ENCODE results near the gene BCAT1. TPM values are rescaled to one million over a fixed set of nuclear protein-coding genes. Genes with fewer than 3 reads are reported as not detected.
A peak's percentile ranks its signal among the peaks of the same experiment; 100 is the strongest.

The BCAT1 gene
- 23.8 TPM for total RNA-seq

GRCh38 chr12:24948757-24949722 lies at the start of gene BCAT1:
BCAT1 (minus strand) TSS chr12:24949101; CDS start chr12:24948932, 169 bp downstream.
- peak; percentile 60 for DNase-seq

DNA sequence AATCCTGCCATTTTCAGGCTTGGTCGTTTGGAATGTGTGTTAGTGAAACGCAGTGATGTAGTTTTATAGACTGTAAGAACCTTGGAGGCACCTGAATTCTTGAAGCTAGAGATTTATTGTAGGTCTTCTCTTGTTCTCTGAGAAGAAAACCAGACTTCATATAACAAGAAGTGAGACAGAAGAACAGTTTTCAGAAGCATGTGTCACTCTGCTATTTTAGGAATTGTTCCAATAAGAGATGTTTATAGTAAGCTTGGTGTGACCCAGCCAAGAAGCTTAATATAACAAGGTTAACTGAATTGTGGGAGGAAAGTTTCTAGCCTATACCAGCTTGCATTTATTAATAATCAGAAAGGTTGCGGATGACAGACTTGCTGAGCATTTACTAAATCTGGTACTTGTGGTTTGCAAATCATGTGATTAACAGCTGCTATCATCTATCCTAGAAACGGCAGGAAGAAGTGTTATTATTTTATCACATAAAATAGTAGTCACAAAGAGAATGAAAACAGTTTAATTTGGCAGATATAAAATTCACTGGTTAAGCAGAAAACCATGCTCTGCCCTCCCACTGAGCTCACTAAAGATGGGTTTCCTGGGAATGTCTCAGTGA lies 49.2 kb upstream of the BCAT1 start:
- no peak for DNase-seq

DNA sequence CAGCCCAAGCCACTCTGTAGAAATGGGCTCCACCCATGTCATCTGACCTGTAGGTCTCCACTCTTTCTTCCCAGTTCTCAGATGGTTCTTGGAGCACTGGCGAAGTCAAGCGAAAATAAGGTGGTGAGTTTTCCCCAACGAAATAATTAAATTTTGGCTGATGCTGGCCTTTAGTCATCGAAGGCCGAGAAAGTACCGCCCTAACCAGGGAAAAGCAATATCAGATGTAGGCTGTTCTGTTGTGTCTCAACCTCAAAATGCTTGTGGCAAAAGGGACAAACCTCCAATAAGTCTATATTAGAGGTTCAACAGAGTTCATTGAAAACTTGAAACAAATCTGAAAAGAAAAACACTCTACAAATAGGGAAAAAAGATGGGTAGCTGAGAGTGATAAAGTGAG lies 48.6 kb upstream of the BCAT1 start:
- DNase-seq, result no peak

DNA sequence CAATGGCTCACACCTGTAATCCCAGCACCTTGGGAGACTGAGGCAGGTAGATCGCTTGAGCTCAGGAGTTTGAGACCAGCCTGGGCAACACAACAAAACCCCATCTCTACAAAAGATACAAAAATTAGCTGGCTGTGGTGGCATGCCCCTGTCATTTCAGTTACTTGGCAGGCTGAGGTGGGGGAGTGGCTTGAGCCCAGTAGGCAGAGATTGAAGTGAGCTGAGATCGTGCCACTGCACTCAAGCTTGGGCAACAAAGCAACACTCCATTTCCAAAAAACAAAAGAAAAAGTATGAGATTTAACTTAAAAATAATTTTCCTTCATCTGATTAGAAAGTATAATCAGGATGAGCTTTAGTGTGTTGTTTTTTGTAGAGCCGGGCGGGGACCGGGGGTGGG lies 47.9 kb upstream of the BCAT1 start:
- DNase-seq, result no peak

DNA sequence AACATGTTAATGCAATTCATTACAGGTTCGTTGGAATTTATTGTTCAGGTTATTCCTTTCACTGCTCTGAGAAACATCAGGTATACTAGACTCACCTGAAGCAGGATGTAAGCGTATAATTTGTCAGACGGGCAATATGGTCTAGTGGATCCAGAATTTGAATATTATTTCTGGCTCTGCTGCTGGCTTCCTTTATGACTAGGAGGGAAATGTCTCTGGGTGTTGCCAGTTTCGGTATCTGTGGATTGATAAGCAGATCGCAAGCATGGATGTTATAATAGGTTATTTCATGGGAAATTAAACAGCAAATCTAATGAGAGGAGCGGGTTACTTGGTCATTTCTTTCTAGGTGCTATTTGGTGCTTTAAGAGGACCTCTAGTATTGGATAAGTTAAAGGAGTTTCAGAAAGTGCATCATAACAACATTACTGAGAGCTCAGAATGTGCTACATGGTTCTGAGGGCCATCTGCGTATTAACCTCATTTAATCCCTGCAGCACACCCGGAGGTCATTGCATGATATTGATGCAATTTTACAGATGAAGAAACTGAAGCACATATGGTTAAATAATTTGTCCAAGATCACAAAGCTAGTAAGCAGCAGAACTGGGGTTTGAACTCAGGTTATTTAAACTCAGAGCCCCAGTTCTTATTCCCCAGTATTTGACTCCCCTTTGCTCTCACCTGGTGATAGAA lies 47.3 kb upstream of the BCAT1 start:
- no peak for DNase-seq

- DNase-seq, result no peak
Measured at GRCh38 chr12:24993793-24994192, 44.9 kb upstream of the BCAT1 start.

DNA sequence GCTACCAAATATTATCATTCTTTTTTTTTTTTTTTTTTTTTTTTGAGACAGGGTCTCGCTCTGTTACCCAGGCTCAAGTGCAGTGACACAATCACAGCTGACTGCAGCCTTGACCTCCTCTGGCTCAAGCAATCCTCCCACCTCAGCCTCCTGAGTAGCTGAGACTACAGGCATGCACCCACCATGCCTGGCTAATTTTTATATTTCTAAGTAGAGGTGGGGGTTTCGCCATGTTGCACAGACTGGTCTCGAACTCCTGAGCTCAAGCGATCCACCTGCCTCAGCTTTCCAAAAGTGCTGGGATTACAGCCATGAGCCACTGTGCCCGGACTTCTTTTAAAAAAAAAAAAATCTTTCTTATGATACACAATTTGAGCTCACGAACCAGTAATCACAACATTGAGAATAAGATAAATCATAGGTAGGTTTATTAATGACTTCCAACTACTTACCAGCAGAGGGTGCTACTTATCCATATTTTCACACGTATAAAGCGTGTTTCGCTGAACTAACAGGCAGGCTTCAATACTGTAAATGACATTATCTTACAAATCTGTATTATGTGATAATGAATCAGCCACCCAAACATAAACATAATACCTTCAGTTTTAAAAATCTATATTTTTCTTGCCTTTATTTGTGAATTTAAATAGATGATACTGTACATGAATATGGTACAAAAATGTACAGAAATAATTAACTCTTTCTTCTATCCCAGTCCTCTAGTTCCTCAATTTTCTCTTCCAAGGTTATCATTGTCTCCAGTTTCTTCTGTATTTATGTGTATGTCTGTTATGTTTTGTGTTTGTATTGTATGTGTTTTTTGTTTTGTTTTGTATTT lies 42.5 kb upstream of the BCAT1 start:
- peak; percentile 27 for DNase-seq

DNA sequence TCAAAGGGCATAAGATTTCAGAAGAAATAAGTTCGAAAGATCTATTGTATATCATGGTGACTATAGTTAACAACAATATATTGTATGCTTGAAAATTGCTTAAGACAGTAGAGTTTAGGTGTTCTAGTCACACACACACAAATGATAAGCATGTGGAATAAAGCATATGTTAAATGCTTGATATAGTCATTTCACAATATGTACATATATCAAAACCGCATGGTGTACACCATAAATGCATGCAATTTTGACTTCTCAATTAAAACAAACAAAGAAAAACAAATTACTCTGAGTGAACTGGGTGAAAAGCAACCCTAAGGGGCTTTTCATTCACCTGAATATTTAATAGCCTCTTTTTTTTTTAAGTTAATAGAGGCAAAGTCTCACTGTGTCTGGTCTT lies 40.3 kb upstream of the BCAT1 start:
- DNase-seq, result no peak

GRCh38 chr12:24982250-24982649 lies 33.3 kb upstream of the BCAT1 start:
- no peak for DNase-seq

DNA sequence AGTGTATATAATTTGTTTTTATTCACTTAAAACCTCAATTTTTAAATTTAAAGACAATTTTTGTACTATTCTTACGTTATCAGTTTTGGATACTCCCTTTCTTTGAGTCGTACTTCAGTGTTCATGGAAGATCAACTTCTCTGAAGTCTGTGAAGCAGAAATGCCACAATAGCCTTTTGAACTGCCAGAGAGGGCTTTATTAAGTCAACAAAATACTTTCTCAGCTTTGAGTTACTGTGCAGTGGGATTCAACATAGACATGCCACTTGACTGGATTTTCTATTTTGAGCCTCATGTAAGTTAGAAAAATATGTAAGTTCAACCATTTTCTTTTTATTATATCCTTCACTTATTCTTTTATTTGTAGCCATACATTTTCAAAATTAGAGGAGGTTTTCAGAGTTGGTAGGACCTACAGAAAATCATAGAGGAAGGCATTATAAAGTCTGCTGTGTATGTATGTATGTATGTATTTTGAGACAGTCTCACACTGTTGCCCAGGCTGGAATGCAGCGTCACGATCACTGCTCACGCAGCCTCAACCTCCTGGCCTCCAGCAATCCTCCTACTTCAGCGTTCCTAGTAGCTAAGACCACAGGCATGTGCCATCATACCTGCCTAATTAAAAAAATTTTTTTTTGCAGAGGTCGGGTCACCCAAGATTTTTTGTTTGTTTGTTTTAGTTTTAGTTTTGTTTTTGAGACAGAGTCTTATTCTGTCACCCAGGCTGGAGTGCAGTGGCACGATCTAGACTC lies 31.3 kb upstream of the BCAT1 start:
- no peak for DNase-seq

DNA sequence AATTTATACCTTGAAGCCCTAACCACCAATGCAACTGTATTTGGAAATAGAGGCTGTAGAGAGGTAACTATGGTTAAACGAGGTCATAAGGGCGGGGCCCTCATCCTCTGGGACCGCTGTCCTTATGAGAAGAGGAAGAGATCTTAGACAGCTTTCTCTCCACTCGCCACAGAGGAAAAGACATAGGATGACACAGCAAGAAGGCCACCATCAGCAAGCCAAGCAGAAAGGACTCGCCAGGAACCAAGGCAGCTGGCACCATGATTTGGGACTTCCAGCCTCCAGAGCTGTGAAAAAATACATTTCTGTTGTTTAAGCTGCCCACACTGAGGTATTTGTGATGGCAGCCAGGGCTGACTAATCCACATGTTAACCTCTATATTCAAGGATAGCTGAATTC lies 30.4 kb upstream of the BCAT1 start:
- DNase-seq, result no peak

DNA sequence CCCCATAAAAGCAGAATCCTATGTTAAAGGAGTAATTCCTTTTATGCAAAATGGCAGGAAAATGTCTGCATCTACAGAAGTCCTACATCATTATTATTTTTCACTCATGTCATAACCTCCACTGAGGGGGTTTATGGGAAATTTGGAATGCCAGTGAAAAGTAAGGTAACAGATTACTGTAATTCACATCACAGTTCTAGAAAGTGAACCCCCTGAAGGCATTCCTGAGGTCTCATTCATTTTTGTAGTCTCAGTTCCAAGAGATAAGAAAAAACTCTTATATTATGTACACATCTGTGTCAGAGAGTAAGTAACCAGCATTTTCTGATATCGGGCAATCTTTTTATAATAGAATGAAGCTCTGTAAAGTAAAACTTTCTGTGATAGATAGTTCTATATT lies 28.8 kb upstream of the BCAT1 start:
- no peak for DNase-seq

GRCh38 chr12:24977060-24977459 lies 28.2 kb upstream of the BCAT1 start:
- DNase-seq, result no peak

DNA sequence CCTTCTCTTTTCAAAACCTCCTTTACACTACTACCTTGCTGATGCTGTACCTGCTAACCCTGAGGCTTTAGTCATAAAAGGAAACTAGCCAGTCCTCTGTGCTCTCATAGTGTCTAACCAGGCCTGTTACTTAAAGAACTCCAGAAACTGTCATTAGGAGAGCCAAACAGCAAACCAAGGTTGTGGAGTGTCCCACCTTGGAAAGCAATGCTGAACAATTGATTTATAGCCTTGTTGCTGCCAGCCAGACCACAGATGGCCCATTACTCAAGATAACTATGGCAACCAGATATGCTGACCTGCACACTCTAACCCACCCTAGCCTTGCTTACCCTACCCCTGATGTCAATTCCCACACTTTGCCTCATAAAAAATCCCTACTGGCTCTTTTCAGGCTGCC lies 26.5 kb upstream of the BCAT1 start:
- DNase-seq, result no peak

- DNase-seq, result no peak
Measured at GRCh38 chr12:24974216-24974615, 25.3 kb upstream of the BCAT1 start.

DNA sequence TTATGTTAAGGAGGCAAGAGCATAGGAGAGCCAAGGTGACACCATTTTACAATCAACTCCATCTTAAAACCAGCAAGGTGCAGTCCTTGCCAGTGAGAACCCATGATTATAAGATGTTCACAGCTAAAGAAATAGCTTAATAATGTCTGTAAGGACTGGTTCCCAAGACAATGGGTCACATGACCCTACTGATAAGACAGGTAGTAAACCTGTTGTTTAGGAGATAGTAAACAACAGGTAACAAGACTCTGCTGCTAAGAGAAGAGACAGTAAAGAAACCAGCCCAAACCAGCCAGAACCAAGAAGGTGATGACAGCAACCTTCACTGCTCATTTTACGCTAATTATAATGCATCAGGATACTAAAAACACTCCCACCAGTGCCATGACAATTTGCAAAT lies 23.2 kb upstream of the BCAT1 start:
- DNase-seq, result no peak

- no peak for DNase-seq
Measured at GRCh38 chr12:24970177-24970576, 21.3 kb upstream of the BCAT1 start.

DNA sequence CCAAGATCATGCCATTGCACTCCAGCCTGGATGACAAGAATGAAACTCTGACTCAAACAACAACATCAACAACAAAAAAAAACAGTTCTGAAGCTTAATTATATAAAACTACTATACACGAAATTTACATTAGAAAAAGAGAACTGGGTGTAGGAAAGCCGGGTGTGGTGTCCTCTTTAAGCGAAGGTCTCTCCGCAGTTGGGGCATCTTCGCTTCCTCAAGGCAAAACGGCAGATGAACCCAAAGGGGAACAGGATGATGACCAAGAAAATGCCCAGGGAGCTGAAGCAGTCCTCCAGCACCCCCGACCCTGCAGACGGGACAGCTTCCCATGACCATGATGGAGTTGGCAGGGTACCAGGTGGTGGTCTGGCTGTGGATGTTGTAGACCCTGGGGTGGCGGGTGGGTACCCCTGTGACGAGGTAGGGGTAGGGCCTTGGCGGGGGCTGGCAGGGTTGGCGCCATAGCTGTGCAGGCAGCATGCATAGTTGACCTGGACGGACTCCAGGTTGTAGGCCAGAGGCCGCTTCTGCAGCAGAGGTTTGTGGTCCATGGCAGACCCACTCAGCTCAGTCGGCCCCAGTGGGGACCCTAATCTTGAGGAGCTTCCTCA lies 18.2 kb upstream of the BCAT1 start:
- no peak for DNase-seq

GRCh38 chr12:24964342-24964741 lies 15.4 kb upstream of the BCAT1 start:
- no peak for DNase-seq

DNA sequence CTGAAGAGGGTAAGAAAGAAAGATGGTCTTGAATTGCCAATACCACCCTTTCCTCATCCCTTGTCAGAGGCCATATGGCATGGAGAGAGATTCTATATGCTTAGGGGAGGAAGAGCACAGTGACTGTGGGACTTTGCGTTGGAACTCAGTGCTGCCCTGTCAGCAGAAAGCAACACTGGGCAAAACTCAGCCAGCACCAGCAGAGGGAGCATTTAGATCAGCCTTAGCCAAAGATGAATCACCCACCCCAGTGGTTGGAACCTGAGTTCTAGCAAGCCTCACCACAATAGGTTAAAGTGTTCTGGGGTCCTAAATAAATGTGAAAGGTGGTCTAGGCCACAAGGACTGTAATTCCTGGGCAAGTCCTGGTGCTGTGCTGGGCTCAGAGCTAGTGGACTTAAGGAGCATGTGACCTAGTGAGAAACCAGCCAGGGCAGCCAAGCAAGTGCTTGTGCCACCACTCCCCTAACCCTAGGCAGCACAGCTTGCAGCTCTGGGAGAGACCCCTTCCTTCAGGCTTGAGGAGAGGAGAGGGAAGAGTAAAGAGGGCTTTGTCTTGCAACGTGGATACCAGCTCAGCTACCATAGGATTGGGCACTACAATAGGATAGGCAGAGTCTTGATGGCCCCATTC lies 11.4 kb upstream of the BCAT1 start:
- DNase-seq, result peak; percentile 4

Data from skin of body (tissue), 2 donors.